C1 segment of cervical spinal cord (tissue), 14 donors: ENCODE data around the gene OST4.
"Not testable (repeated sequence)": the region's sequence is repeated elsewhere in the genome, so short reads cannot be mapped to it uniquely, and the experiment has no call there.

Experiments used
- DNase-seq, 14 donors: peaks; one replicate each; lab custom pipeline; 2025; lab: John Stamatoyannopoulos, UW

Gene OST4

DNA sequence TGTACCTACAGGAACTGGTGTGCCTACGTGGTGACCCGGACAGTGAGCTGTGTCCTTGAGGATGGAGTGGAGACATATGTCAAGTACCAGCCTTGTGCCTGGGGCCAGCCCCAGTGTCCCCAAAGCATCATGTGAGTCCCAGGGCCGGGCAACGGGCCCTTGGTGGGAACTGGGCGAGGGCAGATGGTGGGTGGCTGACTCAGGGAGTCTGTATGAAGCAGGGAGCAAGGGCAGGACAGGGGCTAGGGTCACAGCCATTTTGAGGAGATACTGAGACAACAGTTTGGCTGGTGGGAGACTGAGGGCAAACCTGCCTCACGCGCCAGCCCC lies 8.7 kb upstream of the OST4 start:
- DNase-seq = no peak

DNA sequence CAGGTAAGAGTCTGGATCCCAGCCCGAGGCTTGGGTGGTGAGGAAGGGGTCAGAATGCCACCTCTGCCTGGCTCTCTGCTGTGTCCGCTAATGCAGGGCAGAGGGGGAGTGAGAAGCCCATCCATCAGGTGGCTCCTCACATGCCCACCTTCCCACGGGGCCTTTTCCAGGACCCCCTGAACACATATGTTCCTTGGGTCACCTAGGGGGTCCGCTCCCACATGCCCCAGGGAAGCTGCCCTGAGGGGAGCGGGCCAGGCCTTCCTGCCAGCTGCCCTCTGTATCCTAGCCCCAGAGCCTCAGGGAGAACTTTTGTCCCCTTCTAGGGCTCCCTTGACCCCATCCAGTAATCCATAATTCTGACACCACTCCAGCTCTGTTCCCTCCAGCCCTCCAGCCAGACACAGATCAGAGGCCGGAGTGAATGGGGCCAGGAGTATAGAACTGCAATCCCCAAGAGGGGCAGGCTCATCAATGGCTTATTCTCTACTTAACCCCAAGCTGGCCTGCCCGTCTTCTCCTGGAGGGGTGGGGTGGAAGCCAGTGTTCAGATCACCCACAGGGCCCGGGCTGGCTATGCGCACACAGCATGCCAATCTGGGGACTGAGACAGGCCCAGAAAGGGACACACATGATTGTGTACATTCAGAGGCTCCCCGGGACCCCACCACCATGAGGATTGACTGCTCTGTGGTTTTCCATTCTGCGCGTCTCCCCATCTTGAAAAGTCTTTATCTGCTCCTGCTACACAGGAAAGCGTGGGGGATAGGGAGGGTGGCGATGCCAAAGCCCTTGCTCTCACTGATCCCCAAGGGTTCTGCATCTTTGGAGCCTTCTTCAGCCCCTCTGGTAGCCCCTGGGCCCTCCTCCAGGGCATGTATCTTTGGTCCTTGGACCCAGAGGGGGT lies 8.0 kb upstream of the OST4 start:
- DNase-seq = no peak

DNA sequence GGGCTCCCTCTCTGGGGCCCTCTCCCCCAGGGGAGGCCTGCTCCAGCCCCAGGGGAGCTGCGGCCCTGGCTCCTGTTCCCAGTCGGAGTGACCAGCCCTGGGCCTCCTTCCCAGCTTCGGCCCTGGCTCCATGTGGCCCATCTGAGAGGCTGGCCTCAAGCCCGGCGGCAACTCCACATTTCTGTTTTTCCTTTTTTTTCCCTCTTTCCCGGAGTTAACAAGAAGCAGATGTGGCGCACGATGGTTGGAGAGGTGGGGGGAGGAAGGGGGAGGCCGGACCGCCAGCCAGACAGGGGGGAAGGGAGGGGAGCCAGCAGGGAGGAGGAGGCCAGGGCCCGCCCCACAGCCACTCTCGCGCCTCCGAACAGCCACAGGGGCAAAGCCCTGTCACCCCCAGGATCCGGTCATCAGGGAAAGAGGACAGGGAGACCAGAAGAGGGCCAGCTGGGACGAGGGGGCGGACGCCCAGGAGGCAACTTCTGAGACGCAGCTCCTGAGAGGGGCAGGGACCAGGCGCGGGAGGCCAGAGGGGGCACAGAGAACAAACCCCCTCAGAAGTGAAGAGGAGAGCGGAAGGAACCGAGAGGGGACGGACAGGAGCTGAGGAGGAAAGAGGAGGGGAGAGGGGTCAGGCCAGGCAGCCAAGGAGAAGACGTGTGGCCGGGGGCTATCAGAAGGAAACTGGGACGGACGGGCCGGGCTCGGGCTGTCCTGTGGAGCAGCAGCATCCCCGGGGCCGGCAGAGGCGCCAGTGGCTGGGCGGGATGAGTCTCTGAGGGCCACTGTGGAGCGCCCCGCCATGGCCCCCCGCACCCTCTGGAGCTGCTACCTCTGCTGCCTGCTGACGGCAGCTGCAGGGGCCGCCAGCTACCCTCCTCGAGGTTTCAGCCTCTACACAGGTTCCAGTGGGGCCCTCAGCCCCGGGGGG lies 7.1 kb upstream of the OST4 start, which contains the start of gene EMILIN1:
Gene EMILIN1 (plus strand): TSS at position 349 of the 928 bp plus-strand sequence. CDS start 451 bp downstream, at position 800.
- peak in 12 of 14 donors; percentile 8 to 81 (median 54) for DNase-seq

DNA sequence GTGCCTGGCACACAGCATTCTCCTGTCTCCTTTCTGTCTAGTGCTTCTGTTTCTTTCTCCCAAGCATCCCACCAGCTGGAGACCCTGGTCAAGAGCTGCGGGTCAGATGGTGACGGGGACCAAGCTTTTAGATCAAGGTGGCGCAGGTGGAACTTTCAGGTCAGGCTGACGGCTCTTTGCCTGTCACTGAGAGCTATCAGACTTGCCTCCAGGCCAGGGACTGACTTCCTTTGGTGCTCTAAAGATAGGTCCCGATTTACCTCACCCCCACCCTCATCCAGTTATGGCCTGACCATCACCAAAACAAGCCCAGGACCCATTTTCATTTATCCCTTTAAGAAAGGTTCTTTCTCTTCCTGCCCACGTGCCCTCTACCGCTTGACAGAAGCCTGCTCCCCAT lies 5.8 kb upstream of the OST4 start:
- DNase-seq = no peak

DNA sequence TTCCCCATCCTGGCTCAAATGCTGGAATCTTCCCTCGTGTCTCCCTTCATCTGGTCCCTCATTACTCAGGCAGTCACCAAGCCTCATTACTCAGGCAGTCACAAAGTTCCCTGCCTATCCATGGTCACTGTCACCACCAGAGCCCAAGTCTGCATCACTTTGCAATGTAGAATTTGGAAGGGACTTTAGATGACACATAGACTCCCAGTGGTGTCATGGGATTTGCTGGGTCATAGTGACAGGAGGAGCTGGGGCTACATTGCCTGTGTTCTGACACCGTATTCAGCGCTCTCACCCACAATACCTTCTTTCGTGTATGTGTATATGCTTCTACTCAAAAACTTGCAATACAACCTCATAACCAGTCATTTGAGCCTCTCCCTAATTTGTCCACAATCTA lies 4.9 kb upstream of the OST4 start:
- DNase-seq = no peak

DNA sequence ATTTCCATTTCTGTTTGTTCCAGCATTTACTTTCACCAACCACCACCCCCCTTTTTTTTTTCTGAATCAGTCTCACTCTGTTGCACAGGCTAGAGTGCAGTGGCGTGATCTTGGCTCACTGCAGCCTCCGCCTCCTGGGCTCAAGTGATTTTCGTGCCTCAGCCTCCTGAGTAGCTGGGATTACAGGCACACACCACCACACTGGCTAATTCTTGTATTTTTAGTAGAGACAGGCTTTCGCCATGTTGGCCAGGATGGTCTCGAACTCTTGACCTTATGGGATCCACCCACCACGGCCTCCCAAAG lies 4.1 kb upstream of the OST4 start:
- not testable (repeated sequence) for DNase-seq

DNA sequence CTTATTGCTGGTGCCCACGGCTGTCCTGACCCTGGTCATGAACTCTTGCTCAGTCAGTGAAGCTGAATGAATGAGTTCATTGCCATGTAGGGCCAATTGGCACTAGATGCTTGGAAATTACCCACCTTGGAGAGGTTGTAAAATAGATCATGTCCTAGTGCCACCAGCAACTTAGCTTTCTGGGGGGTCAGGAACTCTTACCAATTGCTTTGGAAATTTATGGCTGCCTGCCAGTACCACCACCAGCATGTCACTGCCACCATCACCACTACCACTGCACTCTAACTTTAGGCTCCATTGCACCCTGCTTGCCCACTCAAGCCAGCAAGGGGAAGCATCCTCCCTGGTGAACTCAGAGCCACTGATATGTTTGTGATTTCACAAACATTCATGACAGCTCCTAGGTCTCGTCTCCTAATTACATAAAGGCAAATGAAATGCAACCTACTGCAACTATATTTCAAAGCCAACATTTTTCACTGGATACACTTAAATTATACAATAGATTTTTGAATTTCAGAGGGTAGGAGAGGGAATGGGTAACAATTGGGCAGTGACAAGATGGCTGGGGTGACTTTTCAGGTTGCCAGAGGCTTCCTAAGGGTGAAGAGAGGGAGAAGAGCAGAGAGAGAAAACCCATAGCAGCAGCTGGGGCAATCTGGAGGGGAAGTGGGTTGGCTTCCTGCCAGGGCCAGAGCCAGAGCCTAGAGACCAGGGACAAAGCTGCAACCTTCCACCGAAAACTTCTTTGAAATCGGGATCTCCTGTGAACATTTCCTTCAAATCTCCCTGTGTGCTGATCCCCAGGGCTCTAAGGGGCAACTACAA lies 3.5 kb upstream of the OST4 start:
- DNase-seq = peak in 1 of 14 donors; percentile 33

DNA sequence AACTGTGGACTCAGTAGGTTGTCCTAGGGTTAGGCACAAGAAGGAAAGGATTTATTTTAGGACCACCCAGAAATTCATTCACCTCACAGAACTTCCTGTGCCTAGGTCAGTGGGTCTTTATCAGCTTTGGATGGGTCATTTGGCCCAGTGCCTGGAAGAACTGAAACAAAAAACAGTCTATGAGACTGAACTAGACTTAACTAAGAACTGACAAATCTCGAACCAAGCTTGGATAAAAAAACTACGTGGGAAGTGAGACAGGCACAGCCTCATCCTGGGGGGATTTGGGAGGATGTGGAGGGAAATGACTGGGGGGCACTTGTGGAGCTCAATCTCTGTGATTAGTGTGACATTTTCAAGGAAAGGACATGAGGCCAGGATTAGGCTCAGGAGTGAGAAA lies 2.3 kb upstream of the OST4 start:
- DNase-seq = no peak

DNA sequence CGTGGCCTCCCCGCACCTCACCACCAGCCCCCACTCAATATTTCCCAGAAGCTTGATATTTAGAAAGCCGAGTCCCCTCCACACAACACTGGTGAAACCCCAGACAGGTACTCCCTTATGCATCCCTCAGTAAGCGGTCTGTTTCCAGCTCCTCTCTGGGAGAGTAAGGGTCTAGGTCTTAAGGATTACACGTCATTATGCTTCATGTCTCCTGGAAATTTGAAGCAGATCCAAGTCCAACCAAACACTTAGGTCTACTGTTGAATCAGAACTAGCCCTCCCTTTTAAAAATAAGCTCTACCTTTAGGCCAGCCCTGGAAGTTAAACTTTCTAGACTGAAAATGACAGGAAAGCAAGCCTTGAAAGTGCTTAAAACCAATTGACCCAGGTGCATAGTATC lies 1.5 kb upstream of the OST4 start:
- DNase-seq = no peak

DNA sequence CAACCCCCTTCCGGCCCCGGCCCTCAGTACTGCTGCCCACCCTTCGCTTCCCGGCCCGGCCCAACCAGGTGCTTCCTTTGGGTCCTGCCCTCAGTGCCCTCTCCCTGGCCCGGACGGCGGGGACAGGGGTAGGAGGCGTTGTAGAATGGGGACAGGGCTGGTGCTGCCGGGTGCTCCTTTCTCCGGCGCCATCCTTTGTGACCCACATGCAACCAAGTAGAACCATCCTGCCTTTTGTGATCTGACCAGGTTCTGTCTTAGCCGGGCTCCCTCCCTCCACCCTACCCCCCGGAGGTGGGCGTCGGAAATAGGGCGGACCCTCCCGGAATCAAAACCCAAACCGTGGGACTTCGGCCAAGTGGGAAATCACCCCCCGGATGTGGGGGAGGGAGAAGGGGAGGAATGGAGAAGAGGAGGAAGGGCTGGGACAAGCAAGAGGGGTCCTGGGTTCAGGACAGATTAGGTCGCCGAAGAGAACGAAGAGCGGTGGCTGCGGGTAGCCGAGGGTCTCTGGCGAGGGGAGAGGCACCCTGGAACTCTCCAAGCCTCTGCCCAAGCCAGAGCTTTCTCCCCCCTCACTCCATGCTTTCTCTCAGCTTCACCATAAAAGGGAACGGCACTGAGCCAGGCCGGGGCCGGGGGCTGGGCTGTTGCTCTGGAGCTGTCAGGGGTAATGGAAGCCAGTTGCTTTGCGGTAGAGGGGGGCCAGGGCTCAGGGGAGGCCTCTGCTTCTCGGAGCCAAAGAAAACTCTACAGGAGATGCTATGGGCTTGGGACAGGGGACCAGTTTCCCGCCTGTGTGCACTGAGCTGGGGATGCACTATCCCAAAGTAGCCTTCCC lies 756 bp upstream of the OST4 start:
- DNase-seq = peak in 9 of 14 donors; percentile 25 to 61 (median 49)

DNA sequence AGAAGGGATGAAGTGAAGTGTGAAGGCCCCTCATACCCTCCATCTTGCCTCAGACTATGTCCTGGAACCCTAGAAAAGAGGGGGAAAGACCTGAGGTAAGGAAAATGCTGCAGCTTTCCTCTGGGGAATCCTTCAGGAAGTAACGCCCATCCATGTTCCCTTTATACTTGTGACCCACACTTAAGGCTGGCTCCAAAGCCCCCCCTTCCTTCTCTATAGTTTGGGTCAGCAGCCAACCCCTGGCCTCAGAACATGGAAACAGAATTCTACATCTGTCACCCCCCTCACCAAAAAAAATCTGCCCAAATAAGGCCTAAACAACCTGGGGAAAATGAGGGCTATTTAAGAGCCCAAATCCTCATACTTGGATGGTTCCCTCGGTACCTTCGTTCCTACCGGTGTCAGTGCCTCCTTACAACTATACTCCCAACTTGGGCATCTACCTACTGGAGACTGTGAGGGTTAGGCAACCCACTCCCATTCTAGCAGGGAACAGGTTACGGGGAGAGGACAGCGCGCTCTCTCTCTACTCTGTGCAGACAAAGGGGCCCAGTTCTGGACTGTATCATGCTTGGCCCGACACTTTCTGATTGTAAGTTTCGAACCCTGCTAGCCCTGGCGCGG lies 689 bp downstream of the OST4 start:
- DNase-seq = no peak

DNA sequence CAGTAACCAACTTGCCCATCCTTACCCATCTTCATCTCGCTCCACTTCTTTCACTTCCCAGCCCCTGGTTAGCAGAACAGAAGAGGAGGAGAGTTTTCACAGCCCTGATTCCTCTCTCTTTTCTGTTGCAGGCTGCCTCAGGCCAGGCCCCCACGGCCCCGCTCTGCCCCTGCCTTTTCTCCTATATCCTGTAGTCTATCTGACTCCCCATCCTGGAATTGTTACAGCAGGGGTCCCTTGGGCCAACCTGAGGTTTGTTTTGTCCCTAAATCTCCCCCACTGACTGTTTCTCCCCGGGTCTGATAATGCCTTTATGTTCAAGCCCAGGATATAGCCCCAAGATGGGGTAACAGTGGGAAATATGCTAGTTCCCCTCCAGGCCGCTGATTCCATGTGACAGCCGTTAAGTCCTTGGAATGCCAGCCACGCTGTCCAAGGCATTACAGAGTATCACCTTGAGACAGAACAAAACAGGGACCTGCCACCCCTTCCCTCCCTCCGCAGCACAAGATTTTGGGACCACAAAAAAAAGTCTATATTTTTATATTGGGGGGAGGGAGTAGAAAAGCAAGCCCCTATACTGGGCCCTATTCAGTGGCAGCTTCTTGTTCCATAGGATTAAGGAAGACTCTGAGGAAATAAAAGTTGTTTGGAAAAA lies 1.4 kb downstream of the OST4 start:
- DNase-seq = no peak

DNA sequence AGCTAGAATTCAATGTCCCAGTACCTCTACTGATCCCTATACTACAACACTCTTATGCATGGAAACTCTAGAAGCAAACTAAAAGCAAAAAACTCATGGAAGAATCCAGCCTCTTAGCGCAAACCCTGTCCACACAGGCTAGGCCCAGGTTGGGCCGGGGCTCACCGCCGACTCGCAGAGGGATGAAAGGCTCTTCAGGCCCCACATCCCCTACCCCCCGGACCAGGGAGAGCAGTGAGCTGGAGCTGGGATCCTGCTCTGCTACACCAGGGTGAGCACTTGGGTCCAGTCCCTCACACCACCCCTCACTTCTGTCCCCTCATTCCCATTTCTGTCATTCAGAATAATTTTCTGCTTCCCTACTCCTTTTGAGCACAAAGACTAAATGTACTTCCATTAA lies 2.0 kb downstream of the OST4 start:
- no peak for DNase-seq

DNA sequence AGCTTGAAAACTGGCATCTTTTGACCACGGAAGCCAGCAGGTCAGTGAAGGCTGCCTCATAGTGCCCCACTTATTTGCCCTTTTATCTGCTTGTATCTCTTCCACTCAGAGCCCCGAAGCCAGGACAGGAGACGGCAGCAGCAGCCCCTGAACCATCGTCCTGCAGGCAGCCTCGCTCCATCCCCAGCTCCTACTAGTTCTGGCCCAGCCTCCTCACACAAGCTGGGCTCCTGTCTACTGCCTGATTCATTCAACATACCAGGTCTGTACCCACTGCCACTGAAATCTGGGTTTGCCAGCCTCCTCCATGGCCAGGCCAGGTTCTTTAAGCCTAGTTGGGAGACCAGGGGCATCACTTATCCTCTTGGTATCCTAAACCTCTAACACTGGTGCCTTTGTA lies 4.1 kb downstream of the OST4 start:
- DNase-seq = no peak

DNA sequence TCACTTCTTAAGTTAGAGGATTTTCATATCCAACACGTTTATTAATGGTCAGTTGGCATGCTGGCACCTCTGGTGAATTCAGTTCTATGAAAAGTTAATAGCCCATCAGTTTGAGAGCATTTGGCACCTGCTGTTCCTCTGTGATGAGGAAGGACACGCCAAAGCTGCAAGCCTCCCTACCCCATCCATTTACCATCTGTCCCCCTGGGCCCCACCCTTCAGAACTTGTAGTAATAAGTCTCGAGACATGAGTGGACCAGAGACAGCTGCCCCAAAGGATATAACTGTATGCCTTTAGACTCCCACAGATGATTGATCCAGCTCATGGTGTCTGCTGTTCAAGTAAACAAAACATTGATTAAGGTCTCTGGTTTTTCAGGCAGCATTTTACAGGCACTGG lies 6.3 kb downstream of the OST4 start:
- no peak for DNase-seq

DNA sequence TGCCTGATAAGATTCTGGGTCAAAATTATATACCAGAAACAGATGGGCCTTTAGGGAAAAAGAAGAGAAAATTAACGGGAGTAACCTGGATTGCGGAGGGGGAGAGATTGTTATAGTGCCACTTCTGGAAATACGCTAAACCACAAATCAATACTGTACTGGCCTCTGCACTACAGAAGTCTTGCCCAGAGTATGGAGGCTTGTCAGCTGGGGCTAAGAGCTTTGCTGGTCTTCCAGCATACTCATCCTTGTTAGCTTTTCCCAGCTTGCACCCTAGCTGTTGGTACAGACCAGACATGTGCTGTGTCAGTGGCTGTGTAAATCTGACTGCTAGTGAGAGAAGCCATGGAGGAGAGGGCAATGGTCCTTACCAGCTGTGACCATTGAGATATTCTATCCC lies 11.1 kb downstream of the OST4 start:
- no peak for DNase-seq

DNA sequence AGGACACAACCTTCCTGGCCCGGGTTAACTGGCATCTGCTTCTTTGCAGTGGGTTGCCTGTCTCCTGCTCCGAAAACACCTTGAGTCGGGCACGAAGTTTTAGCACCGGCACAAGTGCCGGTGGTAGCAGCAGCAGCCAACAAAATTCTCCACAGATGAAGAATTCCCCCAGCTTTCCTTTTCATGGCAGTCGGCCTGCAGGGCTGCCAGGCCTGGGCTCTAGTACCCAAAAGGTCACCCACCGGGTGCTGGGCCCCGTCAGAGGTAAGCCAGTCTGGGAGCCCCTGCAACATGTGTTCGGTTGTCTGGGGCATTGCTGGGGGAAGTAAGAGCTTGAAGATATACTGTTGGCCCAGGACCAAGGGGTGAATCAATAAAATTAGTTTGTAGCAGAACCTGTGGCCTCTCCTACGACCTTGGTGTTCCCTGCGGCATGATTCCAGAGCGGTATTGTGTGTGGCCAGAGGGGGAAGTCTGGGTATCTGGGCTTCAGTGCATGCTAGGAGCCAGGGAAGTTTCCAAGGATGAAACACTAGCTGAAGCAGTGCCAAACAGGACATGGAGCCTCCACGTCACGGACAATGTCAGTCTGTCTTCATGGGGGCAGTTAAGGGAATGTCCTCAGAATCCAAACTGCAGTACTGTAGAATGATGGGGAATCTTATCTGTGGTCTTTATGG lies 12.2 kb downstream of the OST4 start:
- no peak for DNase-seq

DNA sequence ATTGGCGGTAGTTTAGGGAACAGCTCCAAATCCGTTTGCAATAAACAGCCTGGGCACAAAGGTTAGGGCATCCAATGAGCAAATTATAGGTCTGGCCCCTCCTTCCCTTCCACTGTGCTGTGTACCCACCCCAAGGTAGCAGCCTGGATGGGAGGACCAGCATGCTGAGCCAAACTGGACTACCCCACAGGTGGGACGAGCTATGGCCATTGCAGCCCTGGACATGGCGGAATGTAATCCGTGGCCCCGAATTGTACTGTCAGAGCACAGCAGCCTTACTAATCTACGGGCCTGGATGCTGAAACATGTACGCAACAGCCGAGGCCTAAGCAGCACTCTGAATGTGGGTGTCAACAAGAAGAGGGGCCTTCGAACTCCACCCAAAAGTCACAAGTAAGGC lies 13.2 kb downstream of the OST4 start:
- no peak for DNase-seq

DNA sequence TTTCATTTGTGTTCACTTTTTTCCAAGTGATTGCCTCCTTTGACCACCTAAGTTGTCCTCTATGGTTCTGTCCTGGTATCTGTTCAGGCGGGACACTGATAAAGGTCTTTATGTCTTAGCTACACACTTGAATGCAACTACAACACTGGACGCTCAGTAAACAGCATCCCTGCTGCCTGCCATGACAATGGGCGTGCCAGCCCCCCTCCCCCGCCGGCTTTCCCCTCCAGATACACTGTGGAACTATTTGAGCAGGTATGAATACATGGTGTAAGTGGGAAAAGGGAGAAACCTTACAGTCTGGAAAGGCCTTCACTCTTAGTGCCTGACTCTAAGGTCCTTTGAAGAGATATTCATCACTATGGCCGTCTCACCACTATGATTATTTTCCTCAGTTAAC lies 14.3 kb downstream of the OST4 start:
- DNase-seq = no peak
